Stimulated activated CD8-positive, alpha-beta memory T cell treated with anti-CD3 and anti-CD28 coated beads, Interleukin-12 subunit alpha, Interleukin-12 subunit beta, amount 100 ng/mL, for 24 hours (primary cell): ENCODE measurements around the gene CD244.
"Not testable (repeated sequence)": the region's sequence is repeated elsewhere in the genome, so short reads cannot be mapped to it uniquely, and the experiment has no call there.

ENCODE experiments used
- DNase-seq: peaks from one replicate; pipeline ENCODE4 v3.0.0-alpha.2; 2020; ENCODE audit errors: extremely low read depth

The CD244 gene

GRCh38 chr1:160811147-160811546 lies 51.5 kb downstream of the CD244 start:
- DNase-seq, result no peak

- DNase-seq, result no peak
Observed at GRCh38 chr1:160810486-160810885, 52.2 kb downstream of the CD244 start.

- DNase-seq, result no peak
Observed at GRCh38 chr1:160808289-160808688, 54.4 kb downstream of the CD244 start.

GRCh38 chr1:160807738-160808137 lies 54.9 kb downstream of the CD244 start:
- DNase-seq, result no peak

GRCh38 chr1:160807247-160807646 lies 55.4 kb downstream of the CD244 start:
- DNase-seq, result no peak

- DNase-seq, result no peak
Observed at GRCh38 chr1:160806784-160807183, 55.9 kb downstream of the CD244 start.

- DNase-seq, result no peak
Observed at GRCh38 chr1:160806109-160806665, 56.5 kb downstream of the CD244 start.

GRCh38 chr1:160801836-160802580 lies 60.7 kb downstream of the CD244 start:
- no peak for DNase-seq

- no peak for DNase-seq
Observed at GRCh38 chr1:160800645-160801408, 61.9 kb downstream of the CD244 start.

- DNase-seq, result no peak
Observed at GRCh38 chr1:160800142-160800541, 62.5 kb downstream of the CD244 start.

- no peak for DNase-seq
Observed at GRCh38 chr1:160799641-160800040, 63.0 kb downstream of the CD244 start.

- DNase-seq, result no peak
Observed at GRCh38 chr1:160798439-160798838, 64.2 kb downstream of the CD244 start.

GRCh38 chr1:160797861-160798273 lies 64.8 kb downstream of the CD244 start:
- peak; percentile 22 for DNase-seq

GRCh38 chr1:160797271-160797709 lies 65.4 kb downstream of the CD244 start:
- no peak for DNase-seq

GRCh38 chr1:160795951-160796383 lies 66.7 kb downstream of the CD244 start, which contains the start of gene LY9:
TSS of gene LY9 (plus strand) at chr1:160796174. CDS start at chr1:160796188, 14 bp downstream.
- peak; percentile 43 for DNase-seq

GRCh38 chr1:160794376-160794775 lies 68.3 kb downstream of the CD244 start:
- no peak for DNase-seq

- DNase-seq, result no peak
Observed at GRCh38 chr1:160789702-160790611, 72.7 kb downstream of the CD244 start.

- no peak for DNase-seq
Observed at GRCh38 chr1:160789051-160789701, 73.5 kb downstream of the CD244 start.

GRCh38 chr1:160782988-160783765 lies 79.5 kb downstream of the CD244 start:
- DNase-seq, result not testable (repeated sequence)
